ENCODE measurements around the gene TBX10.
"Not testable (repeated sequence)": the region's sequence is repeated elsewhere in the genome, so short reads cannot be mapped to it uniquely, and the experiment has no call there.

Gene TBX10

GRCh38 chr11:67663532-67664212 is 24.1 kb upstream of the TBX10 start:
- no peak for DNase-seq

GRCh38 chr11:67662835-67663531 is 23.4 kb upstream of the TBX10 start:
- no peak for DNase-seq

- DNase-seq = no peak
Observed at GRCh38 chr11:67662142-67662834, 22.7 kb upstream of the TBX10 start.

- not testable (repeated sequence) for DNase-seq
Observed at GRCh38 chr11:67660752-67661151, 21.2 kb upstream of the TBX10 start.

- not testable (repeated sequence) for DNase-seq
Observed at GRCh38 chr11:67659651-67660165, 20.1 kb upstream of the TBX10 start.

GRCh38 chr11:67657300-67657699 is 17.7 kb upstream of the TBX10 start:
- no peak for DNase-seq

- no peak for DNase-seq
Observed at GRCh38 chr11:67656278-67656922, 16.8 kb upstream of the TBX10 start.

GRCh38 chr11:67654225-67654624 is 14.7 kb upstream of the TBX10 start:
- DNase-seq = no peak

- no peak for DNase-seq
Observed at GRCh38 chr11:67652965-67653845, 13.6 kb upstream of the TBX10 start.

- DNase-seq = no peak
Observed at GRCh38 chr11:67651976-67652781, 12.6 kb upstream of the TBX10 start.

- DNase-seq = no peak
Observed at GRCh38 chr11:67649634-67650510, 10.3 kb upstream of the TBX10 start.

GRCh38 chr11:67648796-67649613 is 9.4 kb upstream of the TBX10 start:
- DNase-seq = no peak

GRCh38 chr11:67648140-67648795 is 8.7 kb upstream of the TBX10 start:
- DNase-seq = no peak

GRCh38 chr11:67647471-67647870 is 7.9 kb upstream of the TBX10 start:
- DNase-seq = no peak

GRCh38 chr11:67646535-67647336 is 7.2 kb upstream of the TBX10 start:
- no peak for DNase-seq

- no peak for DNase-seq
Observed at GRCh38 chr11:67645521-67646461, 6.2 kb upstream of the TBX10 start.
